ENCODE data around the gene ARHGAP25. TPM values are rescaled to one million over a fixed set of nuclear protein-coding genes. Genes with fewer than 3 reads are reported as not detected.

ARHGAP25 gene
- total and polyA plus RNA-seq, 10 of the 15 experiments (the other 5 are each of a cell fraction or from before 2014, with no cell fraction given): 0.15 to 1.0 (median 0.46) TPM

- in situ Hi-C loops (cut with MboI): no loop called here
Measured at GRCh38 chr2:68710756-68711155, 23.9 kb upstream of the ARHGAP25 start.

More at GRCh38 chr2:68710756-68711155, 23.9 kb upstream of the ARHGAP25 start:
- Histone ChIP-seq H3K9me3 (replicated peaks; ENCODE audit: control insufficient read depth, insufficient read depth, low read length) (no peaks in the 10 kb centered on the region; the same call in 2 of the 3 replicates), H2AFZ (ENCODE audit: control insufficient read depth, low read depth, low read length) (no peak overlapping the region), H4K20me1 (ENCODE audit: control insufficient read depth, insufficient read depth) (no peaks in the 10 kb centered on the region), H3K4me3 (no peak overlapping the region), H3K27ac (ENCODE audit: control insufficient read depth, insufficient read depth) (no peak overlapping the region), H3K9ac (ENCODE audit: control insufficient read depth, insufficient read depth, low read length) (no peak overlapping the region), H3K4me1 (ENCODE audit: control insufficient read depth, insufficient read depth, low read length) (peaks cover 18% of the 10 kb centered on the region), H3K79me2 (ENCODE audit: control insufficient read depth, insufficient read depth, low read length) (no peaks in the 10 kb centered on the region), H3K36me3 (ENCODE audit: control insufficient read depth in 2 of 2, insufficient read depth in 2 of 2, low read length in 1 of 2) (no peaks in the 10 kb centered on the region), H3K27me3 (replicated peaks in 1 of 2; ENCODE audit: control insufficient read depth in 2 of 2, insufficient read depth in 2 of 2, low read length in 1 of 2) (no peaks in the 10 kb centered on the region; a peak in 2 of 4 replicates), H3K4me2 (ENCODE audit: control insufficient read depth, insufficient read depth) (no peak overlapping the region; the same call in 1 of the 2 replicates)
- ATAC-seq (no peak), DNase-seq (ENCODE audit: low read depth, low spot score) (no peak), FAIRE-seq (no peak)
- WGBS (ENCODE audit: insufficient coverage, insufficient replicate concordance, low lambda C conversion rate, missing lambda C conversion rate): 31% methylated on average over 1 of the region's 1 CpG
- no peak for TF ChIP-seq PKNOX1 (IDR thresholded peaks at IDR 0.05)
- peak; percentile 66 for TF ChIP-seq SPI1 (IDR thresholded peaks at IDR 0.05; ENCODE audit: borderline replicate concordance, insufficient read depth, low read depth, low read length)
- TF ChIP-seq E4F1 (IDR thresholded peaks at IDR 0.05; ENCODE audit: borderline replicate concordance, partially characterized antibody): no peak
- CTCF ChIA-PET: interaction anchor here (0.6 to 9.9 kb wide), 11 partner anchors 10 to 1093 kb away, joined by 3 to 173 read pairs (median 4); partner anchors contain the start of genes APLF and FBXO48
- intact Hi-C loops (cut with micrococcal nuclease; ENCODE audit: unreplicated experiment): no loop called here
- RAD21 ChIA-PET (ENCODE audit: unreplicated experiment): interaction anchor here (0.7 to 1.5 kb wide), 2 partner anchors 214 to 222 kb away, joined by 3 read pairs; no protein-coding TSS in a partner anchor
- POLR2A ChIA-PET: no interaction called here
- SMC1A ChIA-PET (ENCODE audit: uncharacterized antibody, unreplicated experiment): interaction anchor here (1.0 to 4.5 kb wide), 7 partner anchors 9 to 247 kb away, joined by 3 to 23 read pairs (median 3); no protein-coding TSS in a partner anchor
- BruUV-seq (replicated peaks): no TSS peak

Data from GM12878 (cell line).